ENCODE data around the gene HDDC3. TPM values are rescaled to one million over a fixed set of nuclear protein-coding genes. Genes with fewer than 3 reads are reported as not detected.

HDDC3 gene
- total RNA-seq, 1 donor from 2014 or later = 10.5 TPM

DNA sequence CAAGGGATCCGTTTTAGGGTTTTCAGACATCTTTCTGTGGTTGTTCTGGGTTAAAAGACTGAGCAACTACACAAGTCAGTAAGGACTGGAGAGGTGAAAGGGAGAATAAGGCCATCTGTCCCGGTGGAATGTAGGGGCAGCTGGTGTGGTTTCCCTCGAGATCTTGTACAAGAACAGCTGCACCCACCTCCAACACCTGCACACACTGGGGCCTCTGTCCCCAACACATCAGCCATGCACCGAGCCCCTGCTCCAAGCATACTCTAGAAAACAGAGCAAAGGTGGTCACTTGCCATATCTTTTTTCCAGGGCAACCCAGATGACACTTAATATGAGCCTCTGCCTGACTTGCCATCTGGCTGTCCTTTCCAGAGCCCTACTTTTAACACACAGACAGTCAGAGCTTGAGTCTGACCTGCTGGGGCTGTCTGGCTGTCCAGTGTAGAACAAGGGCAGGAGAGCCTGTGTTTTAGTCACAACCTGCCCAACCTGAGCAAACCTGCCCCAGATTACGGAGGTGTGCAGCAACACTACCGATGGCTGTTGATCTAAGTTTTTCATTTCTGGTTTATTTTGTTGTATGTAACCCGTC lies 17.0 kb downstream of the HDDC3 start:
- Mint-ChIP-seq H3K27ac (ENCODE audit: unreplicated experiment) (peak overlapping the region; percentile 89), H3K27me3 (ENCODE audit: low read depth, unreplicated experiment) (peaks cover 2% of the 10 kb centered on the region), H3K4me3 (ENCODE audit: unreplicated experiment) (peak overlapping the region; percentile 60), H3K4me1 (ENCODE audit: low read depth, unreplicated experiment) (peaks cover 17% of the 10 kb centered on the region), H3K36me3 (ENCODE audit: low read depth, unreplicated experiment) (peaks cover 20% of the 10 kb centered on the region), H3K9me3 (ENCODE audit: unreplicated experiment) (no peaks in the 10 kb centered on the region)
- no peak for FAIRE-seq
- Histone ChIP-seq H3K79me2 (ENCODE audit: insufficient read depth, low read length) (no peaks in the 10 kb centered on the region), H3K9me3 (ENCODE audit: insufficient read depth, low read depth, low read length) (no peaks in the 10 kb centered on the region), H3K4me2 (ENCODE audit: low read length) (no peak overlapping the region), H2AFZ (ENCODE audit: low read depth, low read length) (no peak overlapping the region), H3K36me3 (ENCODE audit: insufficient read depth, low read length) (peaks cover 3% of the 10 kb centered on the region), H3K27me3 (ENCODE audit: insufficient read depth, low read length) (no peaks in the 10 kb centered on the region), H4K20me1 (ENCODE audit: insufficient read depth, low read length) (no peaks in the 10 kb centered on the region), H3K4me3 (ENCODE audit: insufficient read depth, low read depth, low read length) (no peak overlapping the region), H3K4me1 (ENCODE audit: insufficient read depth, low read length) (peaks cover 7% of the 10 kb centered on the region), H3K27ac (ENCODE audit: low read depth, low read length) (no peak overlapping the region), H3K9ac (ENCODE audit: low read length) (no peak overlapping the region)
- TF ChIP-seq EZH2 (IDR thresholded peaks at IDR 0.05; ENCODE audit: insufficient read depth, low read length) (no peak), CTCF (IDR thresholded peaks at IDR 0.05; ENCODE audit: insufficient read depth, low read depth, low read length) (no peak)
- no peak for DNase-seq (ENCODE audit: low read depth)

GRCh38 chr15:90914305-90915080 lies 17.9 kb downstream of the HDDC3 start:
- Mint-ChIP-seq H3K36me3 (ENCODE audit: low read depth, unreplicated experiment) (peaks cover 14% of the 10 kb centered on the region), H3K4me3 (ENCODE audit: unreplicated experiment) (no peak overlapping the region), H3K9me3 (ENCODE audit: unreplicated experiment) (no peaks in the 10 kb centered on the region), H3K27ac (ENCODE audit: unreplicated experiment) (no peak overlapping the region), H3K27me3 (ENCODE audit: low read depth, unreplicated experiment) (no peaks in the 10 kb centered on the region), H3K4me1 (ENCODE audit: low read depth, unreplicated experiment) (peaks cover 17% of the 10 kb centered on the region)
- Histone ChIP-seq H3K4me3 (ENCODE audit: insufficient read depth, low read depth, low read length) (no peak overlapping the region), H3K9ac (ENCODE audit: low read length) (no peak overlapping the region), H2AFZ (ENCODE audit: low read depth, low read length) (no peak overlapping the region), H4K20me1 (ENCODE audit: insufficient read depth, low read length) (no peaks in the 10 kb centered on the region), H3K27me3 (ENCODE audit: insufficient read depth, low read length) (no peaks in the 10 kb centered on the region), H3K4me2 (ENCODE audit: low read length) (no peak overlapping the region), H3K79me2 (ENCODE audit: insufficient read depth, low read length) (no peaks in the 10 kb centered on the region), H3K27ac (ENCODE audit: low read depth, low read length) (no peak overlapping the region), H3K36me3 (ENCODE audit: insufficient read depth, low read length) (no peaks in the 10 kb centered on the region), H3K9me3 (ENCODE audit: insufficient read depth, low read depth, low read length) (no peaks in the 10 kb centered on the region), H3K4me1 (ENCODE audit: insufficient read depth, low read length) (peaks cover 7% of the 10 kb centered on the region)
- DNase-seq (ENCODE audit: low read depth) (no peak), FAIRE-seq (no peak)
- TF ChIP-seq EZH2 (IDR thresholded peaks at IDR 0.05; ENCODE audit: insufficient read depth, low read length) (no peak), CTCF (IDR thresholded peaks at IDR 0.05; ENCODE audit: insufficient read depth, low read depth, low read length) (no peak)
